HUDEP-2 (cell line): ENCODE measurements around the gene HBZ.
"Not testable (repeated sequence)": the region's sequence is repeated elsewhere in the genome, so short reads cannot be mapped to it uniquely, and the experiment has no call there.

Source experiments
- DNase-seq, 76 experiments: peaks; one replicate each; lab custom pipeline; 2025; ENCODE audit not compliant: unreplicated experiment in 76 of 76; lab: John Stamatoyannopoulos, UW

The HBZ gene

DNA sequence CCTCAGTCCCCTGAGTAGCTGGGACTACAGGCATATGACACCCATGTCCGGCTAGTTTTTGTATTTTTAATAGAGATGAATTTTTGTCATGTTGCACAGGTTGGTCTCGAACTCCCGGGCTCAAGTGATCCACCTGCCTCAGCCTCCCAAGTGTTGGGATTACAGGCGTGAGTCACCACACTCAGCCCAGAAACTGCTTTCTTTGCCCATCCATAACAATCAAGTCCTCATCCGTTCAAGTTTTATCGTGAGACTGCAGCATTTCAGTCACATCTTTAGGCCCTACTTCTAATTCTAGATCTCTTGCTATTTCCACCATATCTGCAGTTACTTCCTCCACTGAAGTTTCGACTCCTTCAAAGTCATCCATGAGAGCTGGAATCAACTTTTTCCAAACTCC, 20.3 kb upstream of the HBZ start:
- no peak for DNase-seq

DNA sequence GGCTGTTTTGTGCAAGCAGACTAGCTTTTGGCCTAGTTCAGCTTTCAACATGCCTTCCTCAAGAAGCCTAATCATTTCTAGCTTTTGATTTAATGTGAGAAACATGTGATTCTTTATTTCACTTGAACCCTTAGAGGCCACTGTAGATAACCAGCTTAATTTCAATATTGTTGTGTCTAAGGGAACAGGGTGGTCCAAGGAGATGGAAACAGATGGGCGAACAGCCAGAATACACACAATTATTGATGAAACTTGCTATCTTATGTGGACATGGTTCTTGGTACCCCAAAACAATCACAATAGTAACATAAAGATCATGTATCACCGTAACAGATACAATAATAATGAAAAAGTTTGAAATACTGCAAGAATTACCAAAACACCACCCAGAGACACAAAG, 18.7 kb upstream of the HBZ start:
- DNase-seq = peak in 1 of 76 experiments; percentile 23

DNA sequence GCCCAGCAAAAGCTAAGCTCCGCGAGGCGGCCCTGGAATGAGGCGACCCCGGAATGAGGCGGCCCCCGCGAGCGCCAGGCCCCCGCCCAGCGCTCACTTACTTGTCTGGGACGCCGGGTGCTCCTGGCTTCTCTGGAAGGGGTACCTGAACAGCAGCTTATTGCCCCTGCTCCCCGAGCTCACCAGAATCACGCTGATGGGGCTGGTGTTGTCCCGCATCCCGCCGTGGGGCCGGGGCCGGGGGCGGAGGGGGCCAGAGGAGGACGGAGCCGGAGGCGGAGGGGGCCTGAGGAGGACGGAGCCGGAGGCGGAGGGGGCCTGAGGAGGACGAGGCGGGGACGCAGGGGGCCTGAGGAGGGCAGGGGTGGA, 14.4 kb upstream of the HBZ start:
- peak in 14 of 76 experiments; percentile 10 to 48 (median 32) for DNase-seq

DNA sequence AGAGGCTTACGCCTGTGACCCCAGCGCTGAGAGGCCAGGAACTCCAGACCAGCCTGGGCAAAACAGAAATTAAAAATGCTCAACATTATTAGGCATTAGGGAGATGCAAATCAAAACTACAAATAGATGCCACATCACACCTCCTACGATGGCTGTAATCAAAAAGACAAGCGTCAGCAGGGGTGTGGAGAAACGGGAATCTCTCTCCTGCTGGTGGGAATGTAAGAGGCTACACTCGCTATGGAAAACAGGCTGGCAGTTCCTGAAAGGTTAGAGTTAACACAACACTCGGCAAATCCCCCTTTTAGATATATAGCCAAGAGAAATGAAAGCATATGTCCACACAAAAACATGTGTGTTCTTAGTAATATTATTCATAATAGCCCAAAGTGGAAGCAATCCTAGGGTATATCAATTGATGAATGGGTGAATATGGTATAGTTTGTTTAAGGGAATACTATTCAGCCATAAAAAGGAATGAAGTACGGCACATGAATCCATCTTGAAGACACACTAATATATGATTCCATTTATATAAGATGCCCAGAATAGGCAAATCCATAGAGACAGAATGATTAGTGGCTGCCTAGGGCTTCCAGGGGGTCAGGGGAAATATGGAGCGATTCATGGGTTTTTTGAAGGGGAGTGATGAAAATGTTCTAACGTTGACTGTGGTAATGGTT, 12.1 kb upstream of the HBZ start:
- no peak for DNase-seq

DNA sequence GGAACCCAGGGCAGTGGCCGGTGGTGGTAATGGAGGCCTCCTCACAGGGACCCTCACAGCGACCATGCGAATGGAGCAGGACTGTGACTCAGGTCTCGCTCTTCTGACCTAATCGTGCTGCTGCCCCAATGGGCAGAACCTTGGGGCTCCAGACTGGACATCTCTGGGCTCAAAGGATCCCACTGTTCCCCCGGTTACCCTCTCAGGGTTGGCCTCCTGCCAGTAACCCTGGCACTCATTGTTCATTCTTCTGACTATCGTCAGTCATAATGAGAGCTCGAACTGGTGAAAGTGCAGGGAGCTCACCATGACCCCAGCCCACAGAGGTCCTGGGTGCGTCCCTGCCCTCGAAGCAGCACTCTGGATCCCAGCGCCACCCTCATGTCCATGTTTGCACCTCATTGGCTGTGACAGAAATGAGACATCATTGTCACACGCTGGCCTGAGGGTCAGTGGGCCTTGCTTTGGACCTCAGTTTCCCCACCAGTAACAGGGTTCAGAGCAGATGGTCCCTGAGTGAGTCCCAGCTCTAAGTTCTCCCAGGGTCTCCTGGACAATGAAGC, 10.0 kb upstream of the HBZ start:
- DNase-seq = peak in 14 of 76 experiments; percentile 5 to 64 (median 34)

DNA sequence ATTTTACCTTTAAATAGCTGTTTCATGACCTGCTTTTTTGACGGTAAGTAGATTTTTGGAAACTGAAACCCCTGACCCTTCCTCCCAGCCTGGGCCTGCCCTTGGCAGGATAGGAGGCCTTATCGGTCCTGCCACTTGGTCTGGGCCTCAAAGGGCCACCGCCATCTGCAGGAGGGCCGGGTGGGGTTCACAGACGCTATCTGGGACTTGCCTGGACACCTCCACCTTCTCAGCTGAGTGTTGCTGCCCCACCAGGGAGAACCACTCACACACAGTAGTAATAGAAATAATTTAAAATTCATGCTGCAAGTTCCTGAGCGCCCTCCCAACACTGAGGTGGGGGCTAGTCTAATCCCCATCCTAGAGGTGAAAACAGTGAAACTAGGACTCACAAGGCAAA, 9.4 kb upstream of the HBZ start:
- peak in 74 of 76 experiments; percentile 41 to 93 (median 78) for DNase-seq

DNA sequence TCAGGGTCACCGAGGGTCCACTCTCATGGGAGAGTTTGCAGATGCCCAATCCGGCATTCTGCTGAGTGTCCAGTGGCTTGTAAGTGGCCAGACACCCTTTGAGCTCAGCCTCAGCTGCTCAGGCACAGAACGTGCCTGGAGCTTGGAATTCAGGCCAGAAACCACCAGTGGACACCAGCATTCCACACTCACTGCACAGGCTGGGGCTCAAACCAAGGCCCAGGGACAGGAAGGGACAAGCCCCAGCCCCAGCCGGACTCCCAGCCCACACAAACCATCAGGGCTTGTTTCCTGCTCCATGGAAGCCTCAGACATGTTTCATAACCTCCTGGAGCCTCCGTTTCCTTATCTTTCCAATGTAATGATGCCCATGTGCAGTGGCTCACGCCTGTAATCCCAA, 9.0 kb upstream of the HBZ start:
- peak in 1 of 76 experiments; percentile 53 for DNase-seq

DNA sequence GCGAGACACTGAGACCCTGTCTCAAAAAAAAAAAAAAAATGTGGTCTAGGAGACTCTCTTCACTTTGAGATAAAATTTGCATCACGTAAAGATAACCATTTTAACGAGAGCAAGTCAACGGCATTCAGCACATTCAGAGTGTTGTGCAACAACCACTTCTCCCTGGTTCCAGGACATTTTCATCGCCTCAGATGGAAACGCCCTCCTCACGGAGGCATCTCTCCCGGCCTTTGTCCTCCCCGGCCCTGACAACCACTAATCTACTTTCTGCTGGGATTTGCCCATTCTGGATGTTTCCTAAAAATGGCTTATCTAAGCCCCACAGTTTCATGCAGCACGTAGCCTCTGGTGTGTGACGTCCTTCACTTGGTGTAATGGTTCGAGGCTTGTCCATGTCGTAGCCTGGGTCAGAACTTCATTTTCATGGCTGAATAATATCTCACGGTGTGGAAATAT, 7.6 kb upstream of the HBZ start:
- no peak for DNase-seq

DNA sequence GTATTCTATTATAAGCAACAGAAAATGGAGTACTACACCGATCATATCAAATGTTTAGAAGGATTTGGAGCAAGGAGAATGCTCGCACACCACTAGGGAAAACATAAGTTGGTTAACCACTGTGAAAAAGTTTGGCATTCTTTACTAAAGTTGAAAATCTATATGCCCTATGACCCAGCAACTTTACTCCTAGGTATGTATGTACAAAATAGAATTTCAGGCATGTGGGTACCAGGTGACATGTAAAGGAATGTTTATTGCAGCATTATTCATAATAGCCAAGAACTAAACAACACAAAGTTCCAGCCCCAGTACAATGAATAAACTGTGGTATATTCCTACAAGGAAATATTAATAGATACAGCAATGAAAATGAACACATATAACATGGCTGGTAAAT, 5.8 kb upstream of the HBZ start:
- DNase-seq = no peak

DNA sequence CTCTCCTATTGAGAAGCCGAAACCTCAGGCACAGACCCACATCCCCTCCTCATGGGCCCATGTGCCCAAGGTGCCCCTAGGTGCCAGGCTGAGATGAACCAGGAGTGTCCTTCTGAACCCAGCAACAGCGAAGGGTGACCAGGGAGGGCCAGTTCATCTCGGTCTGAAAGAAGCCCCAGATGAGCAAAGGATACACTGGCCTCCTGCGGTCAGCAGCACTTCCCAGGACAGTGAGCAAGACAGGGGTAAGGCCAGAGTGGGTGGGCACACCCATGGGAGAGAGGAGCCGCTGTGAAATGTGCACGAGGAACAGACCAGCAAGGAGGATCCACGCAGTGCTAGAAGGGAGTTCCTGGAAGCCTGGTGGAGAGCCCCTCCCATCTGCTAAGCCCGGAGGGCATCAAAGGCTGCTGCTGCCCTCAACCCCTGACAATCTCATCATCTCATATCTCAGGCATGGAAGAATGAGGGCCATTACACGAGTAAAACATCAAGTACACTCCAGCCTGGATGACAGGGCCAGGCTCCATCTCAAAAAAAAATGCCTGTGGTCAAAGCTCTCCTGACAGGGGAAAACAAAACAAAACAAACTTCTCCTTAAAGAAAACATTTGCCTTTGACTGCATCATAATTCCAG, 3.3 kb upstream of the HBZ start:
- peak in 10 of 76 experiments; percentile 17 to 48 (median 26) for DNase-seq

DNA sequence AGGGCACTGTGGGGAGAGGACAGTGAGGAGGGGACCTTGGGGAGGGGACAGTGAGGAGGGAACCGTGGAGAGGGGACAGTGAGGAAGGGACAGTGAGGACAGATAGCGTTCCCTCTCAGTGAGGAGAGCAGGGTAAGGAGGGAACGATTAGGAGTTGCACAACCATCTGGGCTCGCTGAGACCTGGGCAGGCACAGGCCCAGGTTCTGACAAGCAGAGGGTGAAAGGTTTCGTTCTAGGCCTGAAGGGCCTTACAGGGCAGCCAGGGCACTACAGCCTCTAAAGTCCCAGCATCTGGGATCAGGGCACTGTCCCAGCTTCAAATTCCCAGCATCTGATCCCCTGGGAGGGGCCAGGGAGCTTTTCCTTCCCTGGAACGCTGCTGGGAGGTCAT, 681 bp downstream of the HBZ start:
- DNase-seq = not testable (repeated sequence)

DNA sequence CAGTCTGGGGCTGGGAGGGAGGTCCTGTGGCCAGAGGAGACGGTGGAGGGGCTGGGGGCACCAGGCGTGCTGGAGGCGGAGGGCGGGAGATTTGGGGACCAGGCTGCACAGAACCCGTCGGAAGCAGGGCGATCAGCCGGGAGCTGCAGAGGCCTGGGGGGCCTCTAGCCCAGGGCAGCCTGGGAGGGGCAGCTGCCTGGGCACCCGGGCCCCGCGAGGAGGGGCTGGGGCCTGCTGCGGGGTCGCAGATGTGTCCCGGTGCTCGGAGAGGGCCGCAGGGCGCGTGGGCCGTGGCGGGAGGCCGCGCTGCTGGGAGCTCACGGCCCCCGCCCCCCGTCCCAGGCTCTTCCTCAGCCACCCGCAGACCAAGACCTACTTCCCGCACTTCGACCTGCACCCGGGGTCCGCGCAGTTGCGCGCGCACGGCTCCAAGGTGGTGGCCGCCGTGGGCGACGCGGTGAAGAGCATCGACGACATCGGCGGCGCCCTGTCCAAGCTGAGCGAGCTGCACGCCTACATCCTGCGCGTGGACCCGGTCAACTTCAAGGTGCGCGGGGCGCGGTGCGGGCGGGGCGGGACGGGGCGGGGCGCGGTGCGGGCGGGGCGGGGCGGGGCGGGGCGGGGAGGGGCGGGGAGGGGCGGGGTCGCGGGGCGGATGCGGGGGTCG, 1.2 kb downstream of the HBZ start:
- not testable (repeated sequence) for DNase-seq

DNA sequence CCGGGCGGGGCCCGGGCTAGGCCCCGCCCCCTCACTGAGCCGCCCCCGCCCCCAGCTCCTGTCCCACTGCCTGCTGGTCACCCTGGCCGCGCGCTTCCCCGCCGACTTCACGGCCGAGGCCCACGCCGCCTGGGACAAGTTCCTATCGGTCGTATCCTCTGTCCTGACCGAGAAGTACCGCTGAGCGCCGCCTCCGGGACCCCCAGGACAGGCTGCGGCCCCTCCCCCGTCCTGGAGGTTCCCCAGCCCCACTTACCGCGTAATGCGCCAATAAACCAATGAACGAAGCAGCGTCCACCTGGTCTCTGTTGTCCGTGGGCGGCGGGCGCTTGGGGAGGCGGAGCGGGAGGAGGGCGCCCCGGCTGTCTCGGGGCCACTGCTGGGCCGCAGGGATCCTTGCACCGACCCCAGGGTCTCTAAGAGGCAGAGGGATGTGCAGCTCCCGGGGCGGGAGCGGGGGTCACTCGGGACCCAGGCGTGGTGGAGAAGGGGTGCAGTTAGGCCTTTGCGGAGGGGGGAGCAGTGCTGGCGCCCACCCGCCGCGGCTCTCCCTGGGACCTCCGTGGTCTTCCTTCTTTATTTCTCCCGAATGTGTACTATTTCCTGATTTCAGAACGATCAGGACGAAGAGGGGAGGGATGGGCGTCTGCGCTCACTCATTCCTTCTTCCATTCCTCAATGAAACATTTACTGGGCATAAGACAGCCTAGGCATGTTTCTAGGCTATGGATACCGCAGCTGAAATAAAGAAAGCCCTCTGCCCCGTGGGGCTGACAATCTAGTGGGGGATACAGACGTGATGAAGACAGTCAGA, 2.0 kb downstream of the HBZ start:
- DNase-seq = no peak

DNA sequence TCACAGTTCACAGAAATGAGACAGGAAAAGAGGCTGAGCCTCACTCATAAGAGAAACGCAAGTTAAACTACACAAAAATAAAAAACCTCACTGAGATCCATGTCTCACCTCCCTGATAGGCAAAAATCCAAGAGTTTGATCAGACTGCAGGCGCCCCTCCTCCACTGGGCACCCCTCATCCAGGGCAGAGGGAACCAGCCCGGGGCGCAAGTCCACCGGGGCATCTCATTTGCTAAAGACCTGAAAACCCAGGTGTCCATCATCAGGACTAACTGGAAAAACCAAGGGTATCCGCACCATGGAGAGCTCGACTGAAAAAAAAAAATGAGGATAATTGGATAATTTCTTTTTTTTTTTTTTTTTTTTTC, 2.6 kb downstream of the HBZ start:
- DNase-seq = no peak

DNA sequence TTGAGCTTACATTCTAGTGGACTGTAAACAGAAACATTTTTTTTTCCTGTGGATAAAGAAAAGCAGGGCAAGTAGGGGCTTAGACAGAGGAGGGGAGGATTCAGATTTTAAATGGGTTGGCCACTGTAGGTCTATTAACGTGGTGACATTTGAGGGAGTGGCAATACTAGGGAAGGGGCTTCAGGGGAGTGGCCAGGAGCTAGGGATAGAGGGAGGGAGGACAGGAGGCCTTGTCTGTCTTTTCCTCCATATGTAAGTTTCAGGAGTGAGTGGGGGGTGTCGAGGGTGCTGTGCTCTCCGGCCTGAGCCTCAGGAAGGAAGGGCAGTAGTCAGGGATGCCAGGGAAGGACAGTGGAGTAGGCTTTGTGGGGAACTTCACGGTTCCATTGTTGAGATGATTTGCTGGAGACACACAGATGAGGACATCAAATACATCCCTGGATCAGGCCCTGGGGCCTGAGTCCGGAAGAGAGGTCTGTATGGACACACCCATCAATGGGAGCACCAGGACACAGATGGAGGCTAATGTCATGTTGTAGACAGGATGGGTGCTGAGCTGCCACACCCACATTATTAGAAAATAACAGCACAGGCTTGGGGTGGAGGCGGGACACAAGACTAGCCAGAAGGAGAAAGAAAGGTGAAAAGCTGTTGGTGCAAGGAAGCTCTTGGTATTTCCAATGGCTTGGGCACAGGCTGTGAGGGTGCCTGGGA, 6.8 kb downstream of the HBZ start:
- no peak for DNase-seq

DNA sequence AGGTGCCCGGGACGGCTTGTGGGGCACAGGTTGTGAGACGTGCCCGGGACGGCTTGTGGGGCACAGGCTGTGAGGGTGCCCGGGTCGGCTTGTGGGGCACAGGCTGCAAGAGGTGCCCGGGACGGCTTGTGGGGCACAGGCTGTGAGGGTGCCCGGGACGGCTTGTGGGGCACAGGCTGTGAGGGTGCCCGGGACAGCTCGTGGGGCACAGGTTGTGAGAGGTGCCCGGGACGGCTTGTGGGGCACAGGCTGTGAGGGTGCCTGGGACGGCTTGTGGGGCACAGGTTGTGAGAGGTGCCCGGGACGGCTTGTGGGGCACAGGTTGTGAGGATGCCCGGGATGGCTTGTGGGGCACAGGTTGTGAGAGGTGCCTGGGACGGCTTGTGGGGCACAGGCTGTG, 7.8 kb downstream of the HBZ start:
- DNase-seq = not testable (repeated sequence)

DNA sequence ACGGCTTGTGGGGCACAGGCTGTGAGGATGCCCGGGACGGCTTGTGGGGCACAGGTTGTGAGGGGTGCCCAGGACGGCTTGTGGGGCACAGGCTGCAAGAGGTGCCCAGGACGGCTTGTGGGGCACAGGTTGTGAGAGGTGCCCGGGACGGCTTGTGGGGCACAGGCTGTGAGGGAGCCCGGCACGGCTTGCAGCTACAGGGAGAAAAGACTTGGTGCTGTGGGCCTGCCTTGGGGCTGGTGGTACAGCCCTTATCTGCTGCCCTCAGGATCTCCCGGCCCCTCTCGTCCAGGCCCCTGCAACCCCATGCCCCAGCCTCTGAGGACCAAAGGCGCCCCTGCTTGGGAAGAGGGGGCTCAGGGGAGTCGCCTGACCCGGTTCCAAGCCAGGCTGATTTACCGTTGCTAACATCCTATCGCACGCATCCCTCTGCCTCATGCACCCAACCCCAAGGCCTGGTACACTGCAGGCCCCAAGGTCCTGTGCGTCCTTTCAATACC, 8.3 kb downstream of the HBZ start:
- no peak for DNase-seq

DNA sequence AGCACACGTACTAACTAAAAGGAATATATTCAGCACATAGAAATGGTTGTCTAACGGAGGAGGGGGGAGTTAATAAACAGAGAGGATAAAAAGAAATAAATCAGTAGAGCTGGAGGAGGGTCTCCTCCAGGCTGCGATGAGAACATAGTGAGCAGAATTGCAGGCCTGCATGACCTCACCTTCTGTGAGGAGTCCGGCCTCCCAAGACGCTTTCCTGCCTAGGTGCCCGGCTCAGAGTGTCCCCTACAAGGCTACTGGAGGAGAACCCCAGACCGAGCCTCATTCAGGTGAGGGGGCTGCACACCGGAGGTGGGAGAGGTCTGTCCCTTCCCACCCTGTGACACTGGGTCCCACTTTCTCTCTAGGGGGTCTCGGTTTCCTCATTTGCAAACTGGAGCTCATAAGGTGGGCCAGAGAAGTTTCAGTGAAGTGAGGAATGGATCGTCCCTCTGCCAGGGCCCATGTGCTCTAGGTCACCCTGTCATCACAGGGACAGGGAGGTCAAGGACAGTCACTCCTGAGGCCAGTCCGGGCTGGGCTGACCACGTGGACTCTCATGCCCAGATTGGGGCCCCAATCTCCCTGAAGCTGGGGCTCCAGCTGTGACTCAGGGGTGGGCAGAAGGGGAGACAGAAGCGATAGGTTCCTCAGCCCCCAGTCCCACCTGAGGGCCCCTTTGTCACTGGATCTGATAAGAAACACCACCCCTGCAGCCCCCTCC, 10.0 kb downstream of the HBZ start:
- DNase-seq = no peak

DNA sequence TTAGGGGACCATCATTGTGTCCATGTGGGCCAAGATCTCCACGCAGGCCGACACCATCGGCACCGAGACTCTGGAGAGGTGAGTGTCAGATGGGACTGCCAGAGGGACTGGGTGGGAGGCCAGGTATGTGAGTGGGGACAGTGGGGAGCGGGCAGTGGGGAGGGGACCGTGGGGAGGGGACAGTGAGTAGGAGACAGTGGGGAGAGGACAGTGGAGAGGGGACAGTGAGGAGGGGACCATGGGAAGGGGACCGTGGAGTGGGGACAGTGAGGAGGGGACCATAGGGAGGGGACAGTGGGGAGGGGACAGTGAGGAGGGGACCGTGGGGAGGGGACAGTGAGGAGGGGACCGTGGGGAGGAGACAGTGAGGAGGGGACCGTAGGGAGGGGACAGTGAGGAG, 10.7 kb downstream of the HBZ start:
- not testable (repeated sequence) for DNase-seq
